Keratinocyte (primary cell): ENCODE results near the gene SPEM3. TPM values are rescaled to one million over a fixed set of nuclear protein-coding genes. Genes with fewer than 3 reads are reported as not detected.

Experiments
- DNase-seq: peaks from one replicate; pipeline ENCODE4 v3.0.0-alpha.2; 2011; ENCODE audit warnings: low read depth, missing footprints, low spot score
- FAIRE-seq: peaks from 2 replicates; lab custom pipeline; 2011; peaks lifted over from hg19 to GRCh38; lab: Jason Lieb, UNC
- H2AFZ ChIP-seq: 2 replicates; pipeline ENCODE4 v1.6.0; 2012; ENCODE audit warnings: low read length, control low read depth, inconsistent platforms; ENCODE audit not compliant: control insufficient read depth
- H3K27ac ChIP-seq: 2 replicates; pipeline ENCODE4 v1.5.1; 2011; ENCODE audit warnings: low read length; ENCODE audit not compliant: control insufficient read depth, insufficient read depth
- H3K27me3 ChIP-seq: 3 replicates; pipeline ENCODE4 v1.6.0; 2011; ENCODE audit warnings: low read length; ENCODE audit not compliant: control insufficient read depth, insufficient read depth; ENCODE audit errors: extremely low read depth
- H3K36me3 ChIP-seq, 2 experiments: 2 replicates in 1 of 2; 3 replicates in 1 of 2; pipeline ENCODE4 v1.5.1; 2011; ENCODE audit warnings: low read length in 2 of 2, mild to moderate bottlenecking in 1 of 2; ENCODE audit not compliant: control insufficient read depth in 2 of 2, insufficient read depth in 2 of 2; ENCODE audit errors: extremely low read depth in 1 of 2
- H3K4me1 ChIP-seq: 3 replicates; pipeline ENCODE4 v1.5.1; 2011; ENCODE audit warnings: low read length; ENCODE audit not compliant: control insufficient read depth, insufficient read depth; ENCODE audit errors: extremely low read depth
- H3K4me2 ChIP-seq: 3 replicates; pipeline ENCODE4 v1.6.0; 2011; ENCODE audit warnings: low read depth, low read length; ENCODE audit not compliant: control insufficient read depth, insufficient read depth; ENCODE audit errors: extremely low read depth
- H3K4me3 ChIP-seq, 3 experiments: fragments of 200-600 bp in 1 of 3; sonication (generic) in 1 of 3; 2 replicates in 2 of 3; 3 replicates in 1 of 3; pipeline ENCODE4 v1.5.1; 2011 to 2016; ENCODE audit warnings: low read length in 3 of 3, mild to moderate bottlenecking in 3 of 3, control low read depth in 2 of 3, inconsistent platforms in 1 of 3, low read depth in 1 of 3, mixed read lengths in 1 of 3, mixed run types in 1 of 3, moderate library complexity in 1 of 3; ENCODE audit not compliant: control insufficient read depth in 2 of 3, insufficient read depth in 2 of 3; ENCODE audit errors: extremely low read depth in 1 of 3
- H3K79me2 ChIP-seq: 2 replicates; pipeline ENCODE4 v1.6.0; 2012; ENCODE audit warnings: low read length; ENCODE audit not compliant: control insufficient read depth, insufficient read depth
- H3K9ac ChIP-seq: 3 replicates; pipeline ENCODE4 v1.6.0; 2011; ENCODE audit warnings: low read length; ENCODE audit not compliant: control insufficient read depth, insufficient read depth; ENCODE audit errors: extremely low read depth
- H3K9me1 ChIP-seq: 3 replicates; pipeline ENCODE4 v1.6.0; 2011; ENCODE audit warnings: low read length; ENCODE audit not compliant: control insufficient read depth, insufficient read depth; ENCODE audit errors: extremely low read depth
- H3K9me3 ChIP-seq: 2 replicates; pipeline ENCODE4 v1.5.1; 2012; ENCODE audit warnings: low read depth, low read length; ENCODE audit not compliant: control insufficient read depth
- H4K20me1 ChIP-seq: 3 replicates; pipeline ENCODE4 v1.6.0; 2011; ENCODE audit warnings: low read length; ENCODE audit not compliant: control insufficient read depth, insufficient read depth; ENCODE audit errors: extremely low read depth
- CTCF ChIP-seq, 3 experiments: IDR thresholded peaks in 1 of 3; conservative IDR thresholded peaks in 1 of 3; optimal IDR thresholded peaks in 1 of 3; 2 replicates in 2 of 3; 3 replicates in 1 of 3; pipeline versions ENCODE3 to v1.5.1; 2011; ENCODE audit warnings: low read length in 3 of 3, mild to moderate bottlenecking in 3 of 3, moderate library complexity in 2 of 3, control low read depth in 1 of 3, inconsistent platforms in 1 of 3; ENCODE audit not compliant: insufficient read depth in 2 of 3; ENCODE audit errors: extremely low read depth in 1 of 3
- EZH2 ChIP-seq: IDR thresholded peaks from one replicate; pipeline ENCODE4 v1.6.1; 2012; ENCODE audit warnings: inconsistent platforms, mild to moderate bottlenecking, low read length, moderate library complexity
- dilution Hi-C: fragments of 300-500 bp; cut with MboI; formaldehyde crosslinking; loops from one replicate; pipeline ENCODE4 v1.7.0; 2020; ENCODE audit warnings: low sequenced_read_pairs; ENCODE audit not compliant: extremely low pct_ligation_motif_present
- polyA plus RNA-seq, 5 experiments: library from polyadenylated mRNA; depleted of rRNA in 3 of 5; stranded (reverse) in 3 of 5; stranded (forward) in 1 of 5; unstranded in 1 of 5; fragments of >200 nt; gene quantifications; 1 replicate in 1 of 5; 2 replicates in 3 of 5; 3 replicates in 1 of 5; pipeline versions ENCODE4 v1.2.1 to v1.2.3, GENCODE V29; 2011 to 2012; ENCODE audit warnings: missing spikeins in 2 of 5, low read depth in 1 of 5, low replicate concordance in 1 of 5

SPEM3 gene
- polyA plus RNA-seq, 1 donor (not counting 4 experiments of a cell fraction or from before 2014, with no cell fraction given), result not detected

DNA sequence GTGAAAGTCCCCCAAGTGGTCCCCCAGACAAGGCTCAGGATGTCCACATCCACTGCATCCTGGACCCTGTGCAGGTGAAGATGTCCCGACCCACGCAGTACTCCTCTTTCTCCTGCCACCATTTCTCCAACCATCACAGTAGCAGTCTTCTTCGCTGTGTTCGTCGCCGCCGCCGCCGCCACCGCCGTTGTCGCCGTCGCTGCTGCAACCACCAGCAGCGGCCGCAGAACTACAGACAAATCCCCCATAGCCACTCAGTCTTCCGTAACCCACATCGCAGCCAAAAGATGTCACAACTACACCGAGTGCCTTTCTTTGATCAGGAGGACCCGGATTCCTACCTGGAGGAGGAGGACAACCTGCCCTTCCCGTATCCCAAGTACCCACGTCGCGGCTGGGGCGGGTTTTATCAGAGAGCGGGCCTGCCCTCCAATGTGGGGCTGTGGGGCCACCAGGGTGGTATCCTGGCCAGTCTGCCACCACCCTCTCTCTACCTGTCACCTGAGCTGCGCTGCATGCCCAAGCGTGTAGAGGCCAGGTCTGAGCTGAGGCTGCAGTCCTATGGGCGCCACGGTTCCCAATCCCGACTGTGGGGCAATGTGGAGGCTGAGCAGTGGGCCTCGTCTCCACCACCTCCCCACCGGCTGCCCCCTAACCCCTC lies 2.3 kb upstream of the SPEM3 start:
- no peaks in the 10 kb centered on the region for H3K79me2 ChIP-seq
- no peak overlapping the region for H3K9ac ChIP-seq
- DNase-seq (no peak), FAIRE-seq (no peak)
- H3K27ac ChIP-seq, result no peak overlapping the region
- no peak overlapping the region for H3K4me3 ChIP-seq
- H3K4me2 ChIP-seq, result no peak overlapping the region
- no peaks in the 10 kb centered on the region for H3K27me3 ChIP-seq
- dilution Hi-C loops, result no loop called here
- H3K36me3 ChIP-seq, result no peaks in the 10 kb centered on the region
- H3K9me1 ChIP-seq, result no peaks in the 10 kb centered on the region
- no peaks in the 10 kb centered on the region for H3K4me1 ChIP-seq
- no peaks in the 10 kb centered on the region for H3K9me3 ChIP-seq
- no peak for TF ChIP-seq EZH2
- no peak for TF ChIP-seq CTCF (optimal IDR thresholded peaks at IDR 0.05 in 1 of 3, IDR thresholded peaks at IDR 0.05 in 1 of 3, conservative IDR thresholded peaks at IDR 0.05 in 1 of 3; ENCODE audit: extremely low read depth in 1 of 3, insufficient read depth in 2 of 3, low read length in 3 of 3)
- H2AFZ ChIP-seq, result no peak overlapping the region
- H4K20me1 ChIP-seq, result no peaks in the 10 kb centered on the region

DNA sequence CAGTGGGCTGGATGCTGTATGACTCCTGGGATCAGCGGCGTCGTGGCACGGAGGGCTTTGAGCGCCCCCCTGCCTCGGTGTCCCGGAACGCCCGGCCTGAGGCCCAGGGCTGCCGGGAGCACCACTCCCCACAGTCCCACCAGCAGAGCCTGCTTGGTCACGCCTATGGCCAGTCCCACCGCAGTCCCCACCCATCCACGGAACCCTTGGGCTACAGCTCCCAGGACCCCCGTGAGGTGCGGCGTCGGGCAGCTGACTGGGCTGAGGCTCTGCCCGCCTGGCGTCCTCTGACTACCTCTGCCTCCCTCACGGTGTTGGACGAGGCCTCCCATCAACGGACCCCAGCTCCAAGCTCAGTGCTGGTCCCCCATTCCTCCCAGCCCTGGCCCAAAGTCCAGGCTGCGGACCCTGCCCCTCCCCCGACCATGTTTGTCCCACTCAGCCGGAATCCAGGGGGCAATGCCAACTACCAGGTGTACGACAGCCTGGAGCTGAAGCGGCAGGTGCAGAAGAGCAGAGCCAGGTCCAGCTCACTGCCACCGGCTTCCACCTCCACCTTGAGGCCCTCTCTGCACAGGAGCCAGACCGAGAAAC lies 1.7 kb upstream of the SPEM3 start:
- H3K9me1 ChIP-seq, result no peaks in the 10 kb centered on the region
- no peaks in the 10 kb centered on the region for H3K27me3 ChIP-seq
- no peaks in the 10 kb centered on the region for H3K79me2 ChIP-seq
- H3K27ac ChIP-seq, result no peak overlapping the region
- no peaks in the 10 kb centered on the region for H3K4me1 ChIP-seq
- no peaks in the 10 kb centered on the region for H4K20me1 ChIP-seq
- H3K4me2 ChIP-seq, result no peak overlapping the region
- no peak overlapping the region for H2AFZ ChIP-seq
- no peak for DNase-seq
- no peak overlapping the region for H3K9ac ChIP-seq
- no peaks in the 10 kb centered on the region for H3K9me3 ChIP-seq
- H3K36me3 ChIP-seq, result no peaks in the 10 kb centered on the region
- dilution Hi-C loops, result no loop called here
- FAIRE-seq, result no peak
- TF ChIP-seq CTCF (optimal IDR thresholded peaks at IDR 0.05 in 1 of 3, IDR thresholded peaks at IDR 0.05 in 1 of 3, conservative IDR thresholded peaks at IDR 0.05 in 1 of 3; ENCODE audit: extremely low read depth in 1 of 3, insufficient read depth in 2 of 3, low read length in 3 of 3), result no peak
- no peak for TF ChIP-seq EZH2
- no peak overlapping the region for H3K4me3 ChIP-seq
